K562 (cell line): ENCODE measurements around the gene CDC42EP5.

Experiments used
- CTCF ChIP-seq, 3 experiments: IDR thresholded peaks in 2 of 3; conservative IDR thresholded peaks in 1 of 3; 2 replicates each; pipeline ENCODE4 v1.5.1; 2011 to 2012; ENCODE audit warnings: low read length in 3 of 3, mild to moderate bottlenecking in 3 of 3, control low read depth in 2 of 3, improper control_type of control experiment in 1 of 3, inconsistent platforms in 1 of 3, low read depth in 1 of 3, mixed read lengths in 1 of 3, moderate library complexity in 1 of 3; ENCODE audit not compliant: insufficient read depth in 2 of 3
- ETS1 ChIP-seq: conservative IDR thresholded peaks from 2 replicates; pipeline ENCODE4 v1.6.1; 2011; ENCODE audit warnings: low read depth, mild to moderate bottlenecking, low read length; ENCODE audit not compliant: control insufficient read depth
- FOS ChIP-seq: IDR thresholded peaks from 3 replicates; pipeline ENCODE4 v1.6.1; 2011; ENCODE audit not compliant: insufficient read length; ENCODE audit errors: extremely low read depth

- TF ChIP-seq CTCF (IDR thresholded peaks at IDR 0.05 in 2 of 3, conservative IDR thresholded peaks at IDR 0.05 in 1 of 3; ENCODE audit: insufficient read depth in 2 of 3, low read depth in 1 of 3, low read length in 3 of 3): no peak
- TF ChIP-seq FOS: no peak
- TF ChIP-seq ETS1: no peak
These were observed 40.9 kb downstream of the CDC42EP5 start for GRCh38 chr19:54432144-54432738.
